Limb (tissue), 2 donors: ENCODE results near the gene NHLH1.

ENCODE experiments used
- DNase-seq, 2 donors: peaks; one replicate each; pipeline ENCODE4 v3.0.0-alpha.2; 2016; ENCODE audit errors: extremely low spot score in 2 of 2

Gene NHLH1

DNA sequence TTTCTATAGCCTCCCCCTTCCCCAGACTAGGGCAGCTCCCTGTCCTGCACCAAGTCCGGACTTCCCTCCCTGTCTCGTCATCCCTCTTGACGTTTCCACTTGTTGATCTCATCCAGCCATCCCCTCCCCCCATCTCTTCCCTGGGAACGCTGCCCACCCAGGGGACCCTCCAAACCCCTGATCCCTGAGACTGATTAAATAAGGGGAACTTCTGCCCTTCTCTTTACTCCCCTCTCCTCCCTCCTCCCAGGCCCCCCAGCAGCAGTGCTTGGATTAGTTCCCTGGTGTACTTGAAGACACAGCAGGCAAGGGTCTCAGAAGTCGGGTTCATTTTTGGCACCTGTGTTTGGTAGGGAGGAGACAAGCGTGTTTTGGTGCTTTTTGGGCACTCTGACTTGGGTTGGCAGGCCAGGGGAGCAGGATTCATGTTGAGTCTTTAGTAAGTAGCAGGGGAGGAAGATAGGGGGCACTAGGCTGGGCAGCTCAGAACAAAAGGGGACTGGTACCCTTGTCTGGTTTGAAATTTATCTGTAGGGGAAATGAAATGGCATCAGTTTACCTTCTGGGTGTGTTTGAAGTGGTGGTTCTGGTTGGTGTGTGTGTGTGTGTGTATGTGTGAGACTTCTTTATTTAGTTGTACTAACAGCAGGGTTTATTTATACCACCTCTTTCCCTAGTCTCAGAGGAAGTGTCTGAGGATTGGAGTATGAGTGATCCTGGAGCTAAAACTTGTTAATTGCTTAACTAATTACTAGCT is 44.6 kb downstream of the NHLH1 start:
- DNase-seq, result peak in 1 of 2 donors; percentile 72

DNA sequence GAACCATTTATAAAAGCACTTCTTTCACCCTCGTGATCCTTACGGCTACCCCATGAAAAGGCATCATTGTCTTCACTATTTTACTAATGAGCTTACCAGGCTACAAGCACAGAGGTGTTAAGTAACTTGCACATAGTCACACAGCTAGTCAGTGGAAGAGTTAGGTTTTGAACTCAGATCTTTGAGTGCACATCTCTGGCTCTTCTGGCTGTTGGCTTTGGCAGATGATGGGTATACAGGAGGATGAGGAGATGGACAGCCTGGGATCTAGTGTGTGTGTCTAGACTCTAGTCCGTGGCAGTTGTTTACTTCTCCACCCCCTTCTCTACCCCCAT is 45.1 kb downstream of the NHLH1 start:
- peak in 1 of 2 donors; percentile 22 for DNase-seq

DNA sequence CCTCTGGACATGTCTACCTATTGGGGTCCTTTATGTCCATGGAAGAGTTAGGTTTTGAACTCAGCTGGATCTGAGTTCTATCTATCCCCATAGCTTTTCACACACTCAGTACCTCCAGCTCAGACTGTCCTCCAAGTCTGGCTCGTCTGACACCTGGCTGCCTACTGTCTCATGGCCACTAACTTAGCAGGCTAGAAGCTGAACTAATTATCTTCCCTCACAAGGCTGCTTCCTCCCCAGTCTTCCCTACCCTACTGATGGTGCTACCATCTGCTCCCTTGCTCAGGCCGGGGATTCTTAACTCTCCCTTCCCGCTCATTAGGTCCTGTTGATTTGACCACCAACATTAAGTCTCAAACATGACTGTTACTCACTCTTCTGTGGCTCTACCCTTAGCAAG is 46.8 kb downstream of the NHLH1 start:
- DNase-seq, result no peak

DNA sequence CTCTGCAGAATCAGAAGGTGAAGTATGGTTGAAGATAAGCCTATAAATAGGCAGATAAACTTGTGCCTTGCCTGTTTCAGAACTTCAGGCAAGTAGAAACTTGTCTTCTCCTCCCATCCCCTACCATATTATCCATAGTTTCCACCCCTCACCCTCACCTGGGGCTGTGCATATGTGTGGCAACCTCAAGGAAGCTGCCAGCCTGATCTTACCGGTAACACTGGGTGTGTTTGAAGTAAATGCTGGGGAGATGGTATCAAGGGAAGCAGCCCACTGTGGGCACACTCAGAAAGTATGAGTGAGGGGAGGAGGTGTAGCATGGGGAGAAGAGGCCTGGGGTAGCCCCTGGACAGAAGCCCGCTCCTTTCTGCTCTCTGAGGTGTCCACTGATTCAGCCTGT is 48.0 kb downstream of the NHLH1 start:
- no peak for DNase-seq

DNA sequence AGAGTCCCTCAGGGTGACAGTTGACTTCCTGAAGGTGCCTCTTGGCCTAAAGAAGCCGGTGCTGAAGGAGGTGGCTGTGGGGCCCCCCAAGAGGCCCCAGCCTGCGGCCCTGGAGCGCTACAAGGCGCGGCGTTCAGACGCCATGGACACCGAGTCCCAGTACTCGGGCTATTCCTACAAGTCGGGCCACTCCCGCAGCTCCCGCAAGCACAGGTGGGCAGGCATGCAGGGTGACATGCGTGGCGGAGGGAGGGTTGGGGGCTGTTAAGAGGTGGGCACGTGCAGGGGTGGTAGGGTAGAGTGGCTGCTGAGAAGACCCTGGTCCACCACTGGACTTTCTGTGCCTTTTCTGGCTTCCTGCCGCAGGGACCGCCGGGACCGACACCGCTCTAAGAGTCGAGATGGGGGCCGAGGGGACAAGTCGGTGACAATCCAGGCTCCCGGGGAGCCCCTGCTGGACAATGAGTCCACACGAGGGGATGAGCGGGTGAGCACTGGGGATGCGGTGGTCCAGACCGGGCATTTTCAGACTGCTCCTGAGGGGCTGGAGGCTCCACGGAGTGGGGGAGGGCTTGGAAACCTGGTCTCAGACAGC is 48.9 kb downstream of the NHLH1 start:
- DNase-seq, result no peak

DNA sequence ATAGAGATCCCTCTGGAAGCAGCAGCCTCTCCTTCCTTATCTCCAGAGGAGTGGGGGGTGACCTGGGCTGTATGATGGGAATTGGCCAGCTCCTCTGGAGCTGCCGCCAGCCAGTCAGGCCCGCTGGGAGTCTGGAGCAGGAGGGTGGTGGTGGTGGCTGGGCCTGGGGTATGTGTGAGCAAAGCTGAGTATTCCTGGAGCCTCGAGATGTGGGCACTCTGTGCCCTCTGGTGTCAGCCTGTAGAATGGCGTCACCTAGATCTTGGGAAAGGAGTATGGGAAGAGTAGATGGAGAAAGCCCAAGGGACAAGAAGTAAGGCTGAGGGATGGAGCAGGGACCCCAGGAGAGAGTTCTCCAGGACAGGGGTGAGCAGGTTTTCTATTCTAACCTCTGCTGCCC is 49.5 kb downstream of the NHLH1 start:
- no peak for DNase-seq

DNA sequence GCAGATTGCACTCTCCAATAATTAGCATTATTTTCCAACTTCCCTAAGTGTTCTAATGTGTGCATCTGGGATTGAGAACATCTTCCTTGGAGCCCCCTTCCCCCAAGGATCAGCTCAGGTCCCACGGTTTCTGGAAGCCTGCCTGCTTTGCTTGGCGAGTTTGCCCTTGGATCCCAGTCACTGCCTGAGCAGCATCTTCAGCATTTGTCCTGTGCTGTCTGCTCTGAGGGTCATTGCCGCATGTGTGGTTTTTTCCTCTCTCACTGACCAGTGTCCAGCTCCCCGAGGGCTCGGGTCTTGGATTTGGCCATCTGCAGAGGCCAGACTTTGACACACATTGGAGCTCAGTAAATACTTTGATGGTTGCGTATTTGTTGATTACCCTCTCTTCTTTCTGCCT is 51.6 kb downstream of the NHLH1 start:
- no peak for DNase-seq

DNA sequence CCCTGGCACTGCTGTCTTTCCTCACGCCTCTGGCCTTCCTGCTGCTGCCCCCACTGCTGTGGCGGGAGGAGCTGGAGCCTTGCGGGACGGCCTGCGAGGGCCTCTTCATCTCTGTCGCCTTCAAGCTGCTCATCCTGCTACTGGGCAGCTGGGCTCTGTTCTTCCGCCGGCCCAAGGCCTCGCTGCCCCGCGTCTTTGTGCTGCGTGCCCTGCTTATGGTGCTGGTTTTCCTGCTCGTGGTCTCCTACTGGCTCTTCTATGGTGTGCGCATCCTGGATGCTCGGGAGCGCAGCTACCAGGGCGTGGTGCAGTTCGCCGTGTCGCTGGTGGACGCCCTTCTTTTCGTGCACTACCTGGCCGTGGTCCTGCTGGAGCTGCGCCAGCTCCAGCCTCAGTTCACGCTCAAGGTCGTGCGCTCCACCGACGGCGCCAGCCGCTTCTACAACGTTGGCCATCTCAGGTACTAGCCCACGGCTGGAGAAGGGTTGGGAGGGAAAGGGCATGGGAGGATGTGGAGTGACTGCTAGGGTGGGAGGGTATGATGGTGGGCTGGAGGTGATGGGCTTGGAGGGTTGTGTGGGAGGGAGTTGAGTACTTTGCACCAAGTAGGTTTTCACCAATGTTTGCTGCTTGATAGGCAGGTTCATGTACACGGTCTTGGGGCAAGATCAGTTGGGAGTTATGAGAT is 52.4 kb downstream of the NHLH1 start:
- peak in 1 of 2 donors; percentile 22 for DNase-seq

DNA sequence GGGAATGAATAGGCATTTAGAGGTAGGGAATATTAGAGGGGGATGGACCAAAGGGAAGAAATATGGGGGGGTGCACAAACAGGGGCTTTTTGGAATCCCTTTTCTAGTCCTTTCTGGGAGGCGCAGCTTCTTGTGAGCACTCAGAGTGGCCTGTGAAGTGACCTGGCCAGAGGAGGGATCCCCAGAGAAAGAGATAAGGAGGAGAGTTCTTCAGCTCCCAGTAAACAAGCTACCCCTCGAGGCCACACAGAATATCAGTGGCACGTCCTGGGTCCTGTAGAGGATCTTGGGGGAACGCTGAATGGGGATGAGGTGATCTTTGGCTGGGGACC is 52.9 kb downstream of the NHLH1 start:
- DNase-seq, result no peak

DNA sequence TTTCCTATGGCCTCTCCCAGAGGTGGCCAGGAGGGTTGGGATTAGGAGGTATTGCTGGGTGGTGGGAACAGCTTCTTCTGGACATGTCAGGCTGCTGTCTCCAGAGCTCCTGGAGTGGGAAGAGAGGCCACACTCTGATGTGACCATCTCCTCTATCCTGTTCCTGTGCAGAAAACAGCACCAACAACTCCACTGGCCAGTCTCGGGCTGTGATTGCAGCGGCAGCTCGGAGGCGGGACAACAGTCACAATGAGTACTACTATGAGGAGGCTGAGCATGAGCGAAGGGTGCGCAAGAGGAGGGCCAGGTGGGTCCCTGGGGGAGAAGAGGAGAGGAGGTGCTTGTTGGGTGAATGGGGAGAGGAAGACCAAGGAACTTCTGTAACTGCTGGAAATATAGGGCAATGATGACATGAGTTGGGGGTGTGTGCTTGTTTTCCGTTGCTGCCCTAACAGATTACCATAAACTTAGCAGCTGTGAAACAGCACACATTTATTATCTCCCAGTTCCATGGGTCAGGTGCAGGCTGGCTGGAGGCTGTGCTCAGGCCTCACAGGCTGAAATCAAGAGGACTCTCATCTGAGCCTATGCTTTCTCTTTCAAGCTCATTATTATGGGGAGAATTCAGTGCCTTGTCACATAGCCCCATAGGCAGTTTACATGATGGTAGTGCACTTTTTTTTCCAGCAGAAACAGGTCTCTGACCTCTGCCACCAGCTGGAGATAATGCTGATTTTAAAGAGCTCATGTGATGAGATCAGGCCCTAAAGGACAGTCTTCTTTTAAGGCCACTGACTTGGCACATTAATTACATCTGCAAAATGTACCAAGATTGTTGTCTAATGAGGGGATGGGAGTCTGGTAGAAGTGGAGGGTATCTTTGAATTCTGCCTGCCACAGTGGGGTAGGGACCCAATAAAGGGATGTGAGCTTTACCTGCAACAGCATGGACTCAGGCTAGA is 54.3 kb downstream of the NHLH1 start:
- DNase-seq, result no peak

DNA sequence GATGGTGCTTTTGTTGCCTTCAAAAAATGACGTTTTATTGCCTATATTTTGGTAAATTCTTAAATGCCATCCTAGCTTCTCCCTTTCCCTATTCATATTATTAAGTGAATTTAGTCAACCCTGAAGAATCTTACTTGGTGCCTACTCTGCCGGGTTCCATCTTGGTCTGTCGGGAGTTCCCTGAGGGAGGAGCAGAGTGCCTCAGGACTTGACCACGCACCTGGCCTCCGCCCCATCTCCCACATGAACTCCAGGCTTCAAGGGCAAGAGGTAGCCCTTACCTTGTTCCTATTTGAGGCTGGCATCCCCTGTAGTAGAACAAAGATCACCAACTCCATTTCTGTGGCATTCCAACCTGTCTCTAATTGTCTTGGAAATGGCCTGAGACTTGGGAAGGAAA is 55.0 kb downstream of the NHLH1 start:
- DNase-seq, result no peak
